HuH-7.5 (cell line): ENCODE data around the gene TOGARAM2.

ENCODE experiments used
- DNase-seq: peaks from one replicate; pipeline ENCODE4 v3.0.0; 2011; ENCODE audit warnings: low spot score

Gene TOGARAM2

GRCh38 chr2:28981016-28981441 lies at the start of gene TOGARAM2:
TOGARAM2 (plus strand) TSS chr2:28981298; CDS start chr2:28994835, 13,537 bp downstream.
- no peak for DNase-seq

- no peak for DNase-seq
Measured at GRCh38 chr2:28934769-28935168, 46.3 kb upstream of the TOGARAM2 start.

GRCh38 chr2:28941008-28941407 lies 40.1 kb upstream of the TOGARAM2 start:
- DNase-seq, result no peak

GRCh38 chr2:28944535-28945248 lies 36.4 kb upstream of the TOGARAM2 start:
- DNase-seq, result no peak

- DNase-seq, result no peak
Measured at GRCh38 chr2:28948160-28948559, 32.9 kb upstream of the TOGARAM2 start.

GRCh38 chr2:28949190-28949589 lies 31.9 kb upstream of the TOGARAM2 start:
- DNase-seq, result no peak

- DNase-seq, result no peak
Measured at GRCh38 chr2:28949617-28950305, 31.3 kb upstream of the TOGARAM2 start.

GRCh38 chr2:28950941-28951630 lies 30.0 kb upstream of the TOGARAM2 start:
- no peak for DNase-seq

- DNase-seq, result no peak
Measured at GRCh38 chr2:28951910-28952835, 28.9 kb upstream of the TOGARAM2 start.

- DNase-seq, result no peak
Measured at GRCh38 chr2:28952836-28953211, 28.3 kb upstream of the TOGARAM2 start.

- DNase-seq, result no peak
Measured at GRCh38 chr2:28955467-28955866, 25.6 kb upstream of the TOGARAM2 start.

- DNase-seq, result no peak
Measured at GRCh38 chr2:28956415-28956826, 24.7 kb upstream of the TOGARAM2 start.

- DNase-seq, result no peak
Measured at GRCh38 chr2:28956890-28957289, 24.2 kb upstream of the TOGARAM2 start.

- peak; percentile 55 for DNase-seq
Measured at GRCh38 chr2:28958689-28959088, 22.4 kb upstream of the TOGARAM2 start.

GRCh38 chr2:28960401-28960800 lies 20.7 kb upstream of the TOGARAM2 start:
- DNase-seq, result no peak

- no peak for DNase-seq
Measured at GRCh38 chr2:28962505-28962904, 18.6 kb upstream of the TOGARAM2 start.

- no peak for DNase-seq
Measured at GRCh38 chr2:28970464-28971160, 10.5 kb upstream of the TOGARAM2 start.

GRCh38 chr2:28972778-28973335 lies 8.2 kb upstream of the TOGARAM2 start:
- no peak for DNase-seq

- no peak for DNase-seq
Measured at GRCh38 chr2:28974252-28974651, 6.8 kb upstream of the TOGARAM2 start.

- no peak for DNase-seq
Measured at GRCh38 chr2:28975671-28976070, 5.4 kb upstream of the TOGARAM2 start.

- DNase-seq, result no peak
Measured at GRCh38 chr2:28976584-28976983, 4.5 kb upstream of the TOGARAM2 start.
